ENCODE measurements around the gene ABCF2.

Gene ABCF2

DNA sequence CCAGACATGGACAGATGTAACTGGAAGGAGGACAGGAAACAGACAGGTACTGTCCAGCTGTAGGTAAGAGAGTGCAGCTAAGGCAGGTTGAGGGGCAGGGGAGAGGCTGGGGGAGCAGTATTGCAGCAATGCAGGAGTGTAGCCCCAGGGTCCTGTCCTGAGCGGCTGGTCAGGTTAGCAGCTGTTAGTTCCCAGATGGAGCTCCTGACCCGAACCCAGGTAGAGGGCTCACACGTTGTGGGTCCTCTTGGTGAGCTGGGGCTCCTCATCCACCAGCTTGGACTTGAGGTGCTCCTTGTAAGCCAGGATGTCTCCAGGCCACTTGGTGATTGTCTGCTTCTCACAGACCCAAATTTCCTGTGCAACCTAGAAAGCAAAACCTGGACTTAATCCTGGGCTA lies 13.2 kb downstream of the ABCF2 start:
- H3K36me3 Mint-ChIP-seq (ENCODE audit: insufficient read depth), result peaks cover 59% of the 10 kb centered on the region
- no peaks in the 10 kb centered on the region for H3K27me3 Mint-ChIP-seq
- H3K4me3 Mint-ChIP-seq, result no peak overlapping the region
- ATAC-seq (replicated peaks), result no peak
- H3K27ac Mint-ChIP-seq, result no peak overlapping the region
- H3K4me1 Mint-ChIP-seq (ENCODE audit: low read depth in 2 of 2), result peaks cover 5 to 14% of the 10 kb centered on the region in 2 donors
- no peak for DNase-seq
- no peaks in the 10 kb centered on the region for H3K9me3 Mint-ChIP-seq

DNA sequence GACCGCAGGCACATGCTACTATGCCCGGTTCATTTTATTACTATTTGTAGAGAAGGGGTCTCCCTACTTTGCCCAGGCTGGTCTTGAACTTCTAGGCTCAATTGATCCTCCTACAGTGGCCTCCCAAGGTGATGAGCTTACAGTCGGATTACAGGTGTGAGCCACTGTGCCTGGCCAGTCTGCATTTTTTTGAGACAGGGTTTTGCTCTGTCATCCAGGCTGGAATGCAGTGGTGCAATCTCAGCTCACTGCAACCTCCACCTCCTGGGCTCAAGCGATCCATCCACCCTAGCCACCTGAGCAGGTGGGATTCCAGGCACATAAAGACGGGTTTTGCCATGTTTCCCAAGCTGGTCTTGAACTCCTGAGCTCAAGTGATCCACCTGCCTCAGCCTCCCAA lies 14.4 kb downstream of the ABCF2 start:
- Mint-ChIP-seq H3K9me3 (no peaks in the 10 kb centered on the region), H3K4me3 (no peak overlapping the region), H3K27me3 (no peaks in the 10 kb centered on the region), H3K36me3 (ENCODE audit: insufficient read depth) (peaks cover 47% of the 10 kb centered on the region), H3K4me1 (ENCODE audit: low read depth in 2 of 2) (peaks cover 14 to 25% of the 10 kb centered on the region in 2 donors), H3K27ac (peak overlapping the region in 1 of 2 donors; percentile 35)
- ATAC-seq (replicated peaks) (no peak), DNase-seq (no peak)

DNA sequence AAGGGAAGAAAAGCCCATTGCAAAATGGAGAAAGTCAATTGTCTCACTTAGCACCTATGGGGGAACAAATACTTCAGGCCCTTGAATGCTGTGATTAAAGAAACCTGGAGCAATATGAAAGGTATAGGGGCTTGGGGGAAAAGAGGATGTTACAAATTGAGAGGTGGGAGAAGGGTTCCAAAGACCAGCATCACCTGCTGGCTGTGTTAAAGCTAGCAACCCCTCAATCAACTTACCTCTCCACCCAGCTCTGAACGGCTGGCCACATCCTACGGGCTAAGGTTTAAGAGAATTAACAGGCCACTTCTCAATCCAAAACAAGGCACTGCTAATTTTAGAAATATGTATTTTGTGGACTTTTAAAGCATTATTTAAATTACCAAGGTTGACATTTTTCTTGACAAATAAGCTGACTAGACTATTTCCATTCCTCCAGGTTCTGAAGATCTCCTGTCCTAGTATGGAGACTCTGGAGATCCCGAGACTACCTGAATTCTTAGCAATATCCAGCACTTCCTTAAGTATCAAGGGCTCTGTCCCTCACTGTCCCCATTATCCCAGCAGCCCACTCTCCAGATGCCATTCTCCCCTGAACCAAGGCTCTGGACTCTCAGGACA lies 15.7 kb downstream of the ABCF2 start:
- no peak overlapping the region for H3K27ac Mint-ChIP-seq
- no peaks in the 10 kb centered on the region for H3K9me3 Mint-ChIP-seq
- peaks cover 27 to 36% of the 10 kb centered on the region in 2 donors for H3K4me1 Mint-ChIP-seq (ENCODE audit: low read depth in 2 of 2)
- no peaks in the 10 kb centered on the region for H3K27me3 Mint-ChIP-seq
- peaks cover 35% of the 10 kb centered on the region for H3K36me3 Mint-ChIP-seq (ENCODE audit: insufficient read depth)
- DNase-seq (no peak), ATAC-seq (replicated peaks) (no peak)
- no peak overlapping the region for H3K4me3 Mint-ChIP-seq

DNA sequence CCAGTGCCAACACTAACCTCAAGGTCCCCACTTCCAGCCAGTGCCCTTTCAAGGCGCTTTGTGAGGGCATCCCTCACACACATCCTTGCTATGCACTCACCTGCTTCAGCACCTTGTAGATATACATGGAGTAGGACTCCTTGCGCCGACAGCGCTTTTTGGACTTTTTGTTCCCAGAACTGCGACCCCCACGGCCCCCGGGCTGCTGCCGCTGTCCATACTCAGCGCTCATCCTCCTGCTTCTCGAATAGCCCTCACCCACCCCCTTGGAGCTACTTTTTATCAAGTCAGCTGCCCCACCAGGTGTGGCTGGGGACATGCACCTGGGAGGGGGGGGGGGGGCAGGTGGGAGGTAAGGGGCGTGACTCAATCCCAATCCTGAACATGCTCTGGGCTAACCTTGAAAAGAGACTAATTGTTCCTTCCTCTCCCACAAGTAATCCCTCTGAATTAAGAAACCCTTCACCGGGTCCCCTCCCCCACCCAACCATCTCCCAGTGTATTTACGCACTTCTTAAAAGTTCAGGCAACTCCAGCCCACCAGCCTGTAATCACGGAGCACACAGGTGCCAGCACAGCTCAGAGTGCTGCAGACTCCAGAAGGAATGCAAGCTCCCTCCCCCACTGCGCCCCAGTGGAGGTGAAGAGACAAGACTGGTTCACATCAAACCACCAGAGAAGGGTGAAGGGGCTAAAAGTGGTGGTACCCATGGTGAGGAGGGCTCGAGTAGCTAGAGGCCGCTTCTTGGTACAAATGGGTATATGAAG lies 16.7 kb downstream of the ABCF2 start, which contains the start of gene H2BK1:
Gene H2BK1 (minus strand): TSS at position 402 of the 768 bp plus-strand sequence. CDS start 170 bp downstream, at position 232.
- DNase-seq (no peak), ATAC-seq (replicated peaks) (no peak)
- H3K27me3 Mint-ChIP-seq, result no peaks in the 10 kb centered on the region
- H3K9me3 Mint-ChIP-seq, result no peaks in the 10 kb centered on the region
- peaks cover 27 to 39% of the 10 kb centered on the region in 2 donors for H3K4me1 Mint-ChIP-seq (ENCODE audit: low read depth in 2 of 2)
- H3K4me3 Mint-ChIP-seq, result no peak within 1 kb of the TSS
- H3K27ac Mint-ChIP-seq, result peak within 1 kb of the TSS in 1 of 2 donors; percentile 69
- peaks cover 26% of the 10 kb centered on the region for H3K36me3 Mint-ChIP-seq (ENCODE audit: insufficient read depth)

DNA sequence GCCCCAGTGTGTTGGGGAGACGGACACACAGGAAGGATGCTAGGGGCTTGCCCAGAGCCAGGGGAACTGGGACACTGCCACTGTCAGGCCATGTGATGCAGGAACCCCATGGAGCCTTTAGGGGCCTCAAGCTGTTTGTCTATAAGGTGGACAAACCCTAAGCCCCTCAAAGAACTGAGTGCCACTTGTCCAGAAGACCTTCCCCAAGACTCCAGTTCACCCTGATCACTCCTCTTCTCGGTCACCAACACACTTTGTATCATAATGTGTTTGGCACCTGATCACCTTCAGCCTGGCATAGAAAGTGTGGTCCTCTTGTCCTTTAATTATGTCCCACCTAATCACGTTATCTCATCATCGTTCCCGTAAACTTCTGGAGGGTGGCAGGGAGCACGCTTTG lies 17.4 kb downstream of the ABCF2 start:
- H3K36me3 Mint-ChIP-seq (ENCODE audit: insufficient read depth), result peaks cover 22% of the 10 kb centered on the region
- H3K4me3 Mint-ChIP-seq, result no peak overlapping the region
- peak overlapping the region in 1 of 2 donors; percentile 69 for H3K27ac Mint-ChIP-seq
- DNase-seq (no peak), ATAC-seq (replicated peaks) (no peak)
- peaks cover 30 to 42% of the 10 kb centered on the region in 2 donors for H3K4me1 Mint-ChIP-seq (ENCODE audit: low read depth in 2 of 2)
- H3K9me3 Mint-ChIP-seq, result no peaks in the 10 kb centered on the region
- H3K27me3 Mint-ChIP-seq, result peaks cover 0 to 6% of the 10 kb centered on the region in 2 donors

DNA sequence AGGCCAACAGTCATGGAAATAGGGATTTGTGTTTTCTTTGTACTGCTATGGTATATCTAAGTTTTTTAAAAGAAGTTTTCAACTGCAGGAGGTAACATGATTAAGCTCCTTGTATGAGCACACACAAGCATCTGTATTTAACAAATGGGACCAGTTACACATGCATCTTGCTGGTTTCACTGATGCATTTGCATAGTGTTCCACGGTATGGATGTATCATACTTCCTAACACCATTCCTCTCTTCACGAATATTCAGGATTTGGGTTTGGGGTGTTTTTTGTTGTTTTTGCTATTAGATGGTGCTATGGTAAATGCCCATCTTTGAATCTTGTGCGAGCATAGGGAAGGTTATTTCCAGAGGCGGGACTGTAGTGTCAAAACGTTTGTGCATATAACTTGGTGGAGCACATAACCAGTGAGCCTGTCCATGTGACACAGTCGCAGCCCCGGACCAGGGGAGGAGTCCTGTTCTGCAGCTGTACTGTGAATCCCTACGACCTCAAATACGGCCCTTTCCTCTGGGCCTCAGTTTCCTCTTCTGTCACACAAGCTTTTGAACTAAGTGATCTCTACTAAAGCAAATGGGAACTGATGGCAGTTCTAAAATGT lies 18.6 kb downstream of the ABCF2 start:
- peaks cover 0 to 9% of the 10 kb centered on the region in 2 donors for H3K27me3 Mint-ChIP-seq
- peaks cover 32 to 44% of the 10 kb centered on the region in 2 donors for H3K4me1 Mint-ChIP-seq (ENCODE audit: low read depth in 2 of 2)
- no peaks in the 10 kb centered on the region for H3K9me3 Mint-ChIP-seq
- peaks cover 17% of the 10 kb centered on the region for H3K36me3 Mint-ChIP-seq (ENCODE audit: insufficient read depth)
- H3K27ac Mint-ChIP-seq, result peak overlapping the region in 1 of 2 donors; percentile 87
- peak overlapping the region; percentile 41 to 70 for H3K4me3 Mint-ChIP-seq
- ATAC-seq (replicated peaks) (no peak), DNase-seq (no peak)

DNA sequence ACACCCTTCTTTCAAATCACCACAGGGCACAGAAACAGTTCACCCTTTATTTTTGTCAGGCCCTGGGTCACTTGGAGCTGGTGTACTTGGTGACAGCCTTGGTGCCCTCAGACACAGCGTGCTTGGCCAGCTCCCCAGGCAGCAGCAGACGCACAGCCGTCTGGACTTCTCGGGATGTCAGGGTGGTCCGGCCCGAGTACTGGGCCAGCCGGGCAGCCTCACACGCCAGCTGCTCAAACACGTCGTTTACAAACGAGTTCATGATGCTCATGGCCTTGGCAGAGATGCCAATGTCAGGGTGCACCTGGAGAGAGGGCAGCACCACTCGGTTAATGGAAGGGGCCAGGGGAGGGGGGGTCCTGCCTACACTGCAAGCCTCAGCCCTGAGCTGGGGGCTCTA lies 19.2 kb downstream of the ABCF2 start:
- H3K27me3 Mint-ChIP-seq, result peaks cover 0 to 12% of the 10 kb centered on the region in 2 donors
- ATAC-seq (replicated peaks), result no peak

DNA sequence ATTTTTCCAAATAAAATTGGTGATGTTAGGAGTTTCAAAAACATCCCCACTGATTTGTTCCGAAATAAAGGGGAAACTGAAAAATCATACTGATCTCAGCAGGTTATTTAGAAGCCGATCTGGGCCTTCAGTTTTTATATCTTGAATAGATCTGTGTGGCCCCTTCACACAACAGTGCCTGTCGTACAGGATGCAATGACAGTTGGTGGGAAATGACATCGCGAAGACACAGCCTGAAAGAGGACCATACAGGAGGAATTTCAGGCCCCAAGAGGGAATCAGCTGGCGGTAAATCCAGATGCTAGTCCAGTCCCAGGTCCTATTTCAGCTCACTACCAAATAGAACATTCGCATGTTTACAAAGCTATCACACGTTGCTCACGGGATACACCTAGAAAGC lies 19.7 kb downstream of the ABCF2 start:
- peak; percentile 55 for ATAC-seq (replicated peaks)
- peak overlapping the region; percentile 8 to 70 for H3K4me3 Mint-ChIP-seq

More for the DNA sequence above, 19.2 kb downstream of the ABCF2 start:
- no peaks in the 10 kb centered on the region for H3K9me3 Mint-ChIP-seq
- peak overlapping the region in 1 of 2 donors; percentile 87 for H3K27ac Mint-ChIP-seq
- peaks cover 32 to 44% of the 10 kb centered on the region in 2 donors for H3K4me1 Mint-ChIP-seq (ENCODE audit: low read depth in 2 of 2)
- no peak for DNase-seq
- peak overlapping the region in 1 of 2 donors; percentile 70 for H3K4me3 Mint-ChIP-seq
- H3K36me3 Mint-ChIP-seq (ENCODE audit: insufficient read depth), result peaks cover 13% of the 10 kb centered on the region

DNA sequence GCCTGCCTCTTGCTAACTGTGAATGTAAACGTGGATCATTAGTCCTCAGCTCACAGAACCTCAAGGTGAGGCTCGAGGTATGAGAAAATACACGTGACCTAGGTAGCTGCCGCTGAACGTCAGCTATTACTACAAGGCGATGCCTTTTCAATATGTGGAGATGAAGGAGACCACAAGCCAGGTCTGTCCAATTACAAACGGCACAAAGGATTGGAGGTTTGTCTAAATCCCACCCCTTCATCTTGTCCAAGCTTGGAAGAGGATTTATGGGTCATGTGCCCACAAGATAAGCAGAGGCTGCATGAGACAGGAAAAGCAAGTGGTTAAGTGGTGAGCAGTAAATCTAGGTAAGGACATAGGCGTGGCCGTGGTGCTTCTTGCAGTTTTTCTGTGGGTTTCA lies 20.1 kb downstream of the ABCF2 start:
- Mint-ChIP-seq H3K27me3 (peaks cover 0 to 13% of the 10 kb centered on the region in 2 donors), H3K36me3 (ENCODE audit: insufficient read depth) (peaks cover 4% of the 10 kb centered on the region), H3K27ac (peak overlapping the region; percentile 50 to 87), H3K4me3 (peak overlapping the region; percentile 56 to 70), H3K9me3 (no peaks in the 10 kb centered on the region), H3K4me1 (ENCODE audit: low read depth in 2 of 2) (peaks cover 30 to 44% of the 10 kb centered on the region in 2 donors)
- peak; percentile 83 for ATAC-seq (replicated peaks)
- DNase-seq, result peak; percentile 15 to 48 (median 44)

More for the DNA sequence above, 19.7 kb downstream of the ABCF2 start:
- Mint-ChIP-seq H3K9me3 (no peaks in the 10 kb centered on the region), H3K27ac (peak overlapping the region in 1 of 2 donors; percentile 87), H3K27me3 (peaks cover 0 to 13% of the 10 kb centered on the region in 2 donors), H3K36me3 (ENCODE audit: insufficient read depth) (peaks cover 8% of the 10 kb centered on the region), H3K4me1 (ENCODE audit: low read depth in 2 of 2) (peaks cover 32 to 44% of the 10 kb centered on the region in 2 donors)
- DNase-seq, result peak in 2 of 3 experiments; percentile 6 to 15

DNA sequence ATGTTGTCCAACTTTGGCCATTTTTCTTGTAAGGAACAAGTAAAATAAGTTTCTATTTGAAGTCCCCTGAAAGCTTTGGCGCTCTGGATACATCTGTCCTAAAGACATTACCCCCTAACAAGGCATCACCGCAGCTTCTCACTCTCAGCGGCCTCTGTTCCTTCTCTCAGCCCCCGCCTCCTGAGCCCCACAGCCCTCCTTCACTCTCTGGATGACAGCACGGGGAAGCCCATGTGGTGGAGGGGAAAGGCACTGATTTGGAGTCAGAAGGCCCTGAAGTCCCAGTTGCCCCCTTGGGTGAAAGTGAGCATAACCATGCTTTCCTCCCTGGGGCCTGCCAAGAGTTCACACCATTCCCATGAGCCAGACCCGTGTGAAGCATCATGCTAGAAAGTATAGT lies 21.3 kb downstream of the ABCF2 start:
- peaks cover 0 to 13% of the 10 kb centered on the region in 2 donors for H3K27me3 Mint-ChIP-seq
- peak overlapping the region; percentile 50 to 87 for H3K27ac Mint-ChIP-seq
- H3K4me1 Mint-ChIP-seq (ENCODE audit: low read depth in 2 of 2), result peaks cover 26 to 41% of the 10 kb centered on the region in 2 donors
- peaks cover 4% of the 10 kb centered on the region for H3K36me3 Mint-ChIP-seq (ENCODE audit: insufficient read depth)
- H3K4me3 Mint-ChIP-seq, result peak overlapping the region; percentile 23 to 70
- DNase-seq, result no peak
- no peaks in the 10 kb centered on the region for H3K9me3 Mint-ChIP-seq
- ATAC-seq (replicated peaks), result no peak

DNA sequence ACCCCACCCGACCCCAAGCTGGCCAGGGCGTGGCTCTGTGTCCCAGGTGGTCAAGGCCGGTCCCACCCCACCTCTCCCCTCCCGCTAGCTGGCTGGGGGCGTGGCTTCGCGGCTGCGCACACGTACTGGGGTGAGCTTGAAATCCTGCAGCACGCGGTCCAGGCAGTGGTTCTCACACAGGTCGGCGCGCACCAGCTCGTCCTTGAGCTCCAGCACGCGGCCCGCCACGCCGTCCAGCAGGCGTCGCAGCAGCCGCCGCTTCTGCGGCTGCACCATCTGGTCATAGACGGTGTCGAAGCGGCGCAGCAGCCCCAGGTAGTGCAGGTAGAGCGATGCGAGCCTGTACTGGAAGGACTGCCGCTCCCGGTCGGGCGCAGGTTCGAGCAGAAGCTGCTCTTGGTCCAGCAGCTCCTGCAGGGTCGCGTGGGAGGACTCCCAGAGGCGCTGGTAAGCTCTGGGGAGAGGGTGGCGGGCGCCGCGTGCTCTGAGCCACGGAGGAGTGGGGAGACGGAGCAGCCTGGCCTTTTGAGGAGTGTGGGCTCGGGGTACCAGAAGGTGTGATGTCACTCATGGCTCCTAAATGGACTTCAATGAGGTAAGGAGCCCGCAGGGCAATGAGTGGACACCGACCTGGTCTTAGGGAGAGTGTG lies 22.5 kb downstream of the ABCF2 start:
- H3K27ac Mint-ChIP-seq, result peak overlapping the region in 1 of 2 donors; percentile 87
- H3K4me1 Mint-ChIP-seq (ENCODE audit: low read depth in 2 of 2), result peaks cover 26 to 32% of the 10 kb centered on the region in 2 donors
- peaks cover 6% of the 10 kb centered on the region for H3K36me3 Mint-ChIP-seq (ENCODE audit: insufficient read depth)
- H3K9me3 Mint-ChIP-seq, result no peaks in the 10 kb centered on the region
- ATAC-seq (replicated peaks), result no peak
- peak overlapping the region; percentile 39 to 45 for H3K4me3 Mint-ChIP-seq
- DNase-seq, result no peak
- peaks cover 0 to 13% of the 10 kb centered on the region in 2 donors for H3K27me3 Mint-ChIP-seq

DNA sequence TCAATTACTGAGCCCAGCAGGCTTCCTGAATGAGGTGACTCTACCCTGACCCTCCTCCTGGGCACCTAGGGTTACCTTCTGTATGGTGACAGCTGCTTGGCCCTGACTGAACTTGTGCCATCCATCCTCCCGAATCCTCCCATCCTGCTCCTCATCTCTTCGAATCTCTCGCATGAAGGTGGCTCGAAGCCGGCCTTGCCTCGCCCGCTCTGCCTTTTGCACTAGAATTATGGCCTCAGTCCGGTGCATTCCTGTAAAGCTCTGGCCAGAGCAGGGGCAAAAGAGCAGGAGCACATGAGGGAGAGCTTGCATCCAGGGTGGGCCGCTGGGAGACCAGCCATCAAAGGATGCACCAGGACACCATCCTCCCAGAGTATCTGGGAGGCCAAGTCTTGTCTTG lies 24.2 kb downstream of the ABCF2 start:
- Mint-ChIP-seq H3K4me1 (ENCODE audit: low read depth in 2 of 2) (peaks cover 19 to 21% of the 10 kb centered on the region in 2 donors), H3K27ac (no peak overlapping the region), H3K4me3 (no peak overlapping the region), H3K27me3 (peaks cover 0 to 13% of the 10 kb centered on the region in 2 donors), H3K9me3 (no peaks in the 10 kb centered on the region), H3K36me3 (ENCODE audit: insufficient read depth) (peaks cover 8% of the 10 kb centered on the region)
- no peak for DNase-seq
- no peak for ATAC-seq (replicated peaks)

DNA sequence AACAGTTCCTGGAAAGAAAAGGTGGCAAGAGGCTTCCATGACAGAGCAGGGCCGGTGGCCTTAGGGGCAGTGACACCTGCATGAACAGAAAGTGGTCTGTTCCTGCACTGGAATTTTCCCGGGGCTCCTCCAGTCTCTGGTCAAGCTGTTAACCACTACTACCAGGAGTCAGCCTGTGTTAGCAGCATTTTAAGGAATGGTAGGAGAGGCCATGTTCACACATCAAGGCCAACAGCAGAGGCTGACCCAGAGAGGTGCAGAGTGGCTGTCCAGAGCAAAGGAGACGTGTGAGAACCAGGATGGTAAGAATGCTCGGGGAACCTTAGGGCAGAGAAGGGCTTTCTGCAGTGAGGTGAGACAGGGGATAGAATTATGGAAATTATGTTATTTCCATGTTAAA lies 25.3 kb downstream of the ABCF2 start:
- Mint-ChIP-seq H3K4me1 (ENCODE audit: low read depth in 2 of 2) (peaks cover 8 to 11% of the 10 kb centered on the region in 2 donors), H3K9me3 (no peaks in the 10 kb centered on the region), H3K4me3 (no peak overlapping the region), H3K36me3 (ENCODE audit: insufficient read depth) (peaks cover 8% of the 10 kb centered on the region), H3K27ac (no peak overlapping the region), H3K27me3 (peaks cover 0 to 13% of the 10 kb centered on the region in 2 donors)
- ATAC-seq (replicated peaks) (no peak), DNase-seq (no peak)

Data from effector memory CD8-positive, alpha-beta T cell (primary cell).